KMS-11 (cell line): ENCODE results near the gene RALGAPA2.

Experiments used
- H2AFZ ChIP-seq: fragments of 200-600 bp; sonication (generic); 2 replicates; pipeline ENCODE4 v1.6.1; 2016; ENCODE audit warnings: antibody characterized with exemption, mixed run types, low read depth
- H3K27ac ChIP-seq: fragments of 200-600 bp; sonication (generic); 2 replicates; pipeline ENCODE4 v1.6.1; 2016; ENCODE audit warnings: mild to moderate bottlenecking, mixed run types
- H3K27me3 ChIP-seq: fragments of 200-600 bp; sonication (generic); 2 replicates; pipeline ENCODE4 v1.6.1; 2017; ENCODE audit warnings: mild to moderate bottlenecking, low read depth, mixed run types, moderate library complexity; ENCODE audit not compliant: insufficient read depth
- H3K36me3 ChIP-seq: fragments of 200-600 bp; sonication (generic); 2 replicates; pipeline ENCODE4 v1.6.1; 2017; ENCODE audit warnings: mild to moderate bottlenecking, mixed run types; ENCODE audit not compliant: insufficient read depth
- H3K4me1 ChIP-seq: fragments of 200-600 bp; sonication (generic); 2 replicates; pipeline ENCODE4 v1.6.1; 2016; ENCODE audit warnings: mild to moderate bottlenecking, low read depth, mixed run types; ENCODE audit not compliant: poor library complexity, severe bottlenecking
- H3K4me2 ChIP-seq: fragments of 200-600 bp; sonication (generic); 2 replicates; pipeline ENCODE4 v1.7.0; 2016; ENCODE audit warnings: mild to moderate bottlenecking, mixed run types
- H3K4me3 ChIP-seq: fragments of 200-600 bp; sonication (generic); IDR thresholded peaks from 2 replicates; pipeline ENCODE4 v1.6.1; 2017; ENCODE audit warnings: low read depth, low read length, mixed read lengths; ENCODE audit not compliant: insufficient read depth
- H3K79me2 ChIP-seq: fragments of 200-600 bp; sonication (generic); 2 replicates; pipeline ENCODE4 v1.6.1; 2016; ENCODE audit warnings: low read depth, mixed run types; ENCODE audit not compliant: insufficient read depth
- H3K9ac ChIP-seq: fragments of 200-600 bp; sonication (generic); 2 replicates; pipeline ENCODE4 v1.6.1; 2016; ENCODE audit warnings: mild to moderate bottlenecking, mixed run types
- H4K20me1 ChIP-seq: fragments of 200-600 bp; sonication (generic); 2 replicates; pipeline ENCODE4 v1.6.1; 2016; ENCODE audit warnings: mild to moderate bottlenecking, mixed run types; ENCODE audit not compliant: insufficient read depth
- TF ChIP-seq, protein P1 (sequence below): fragments of 200-600 bp; sonication (generic); conservative IDR thresholded peaks from 2 replicates; pipeline ENCODE4 v1.6.1; 2017; ENCODE audit warnings: low read depth, mild to moderate bottlenecking, antibody characterized with exemption, low read length, moderate library complexity, mixed read lengths

Gene RALGAPA2

GRCh38 chr20:20554951-20555350 is 157.5 kb downstream of the RALGAPA2 start:
- Histone ChIP-seq H3K27me3 (peaks cover 5% of the 10 kb centered on the region; the same call in 1 of the 2 replicates), H3K4me3 (no peak overlapping the region), H3K79me2 (no peaks in the 10 kb centered on the region), H3K36me3 (no peaks in the 10 kb centered on the region), H3K4me2 (no peak overlapping the region), H2AFZ (no peak overlapping the region), H3K4me1 (no peaks in the 10 kb centered on the region), H3K9ac (no peak overlapping the region), H4K20me1 (no peaks in the 10 kb centered on the region), H3K27ac (no peak overlapping the region)
- TF ChIP-seq, protein P1, sequence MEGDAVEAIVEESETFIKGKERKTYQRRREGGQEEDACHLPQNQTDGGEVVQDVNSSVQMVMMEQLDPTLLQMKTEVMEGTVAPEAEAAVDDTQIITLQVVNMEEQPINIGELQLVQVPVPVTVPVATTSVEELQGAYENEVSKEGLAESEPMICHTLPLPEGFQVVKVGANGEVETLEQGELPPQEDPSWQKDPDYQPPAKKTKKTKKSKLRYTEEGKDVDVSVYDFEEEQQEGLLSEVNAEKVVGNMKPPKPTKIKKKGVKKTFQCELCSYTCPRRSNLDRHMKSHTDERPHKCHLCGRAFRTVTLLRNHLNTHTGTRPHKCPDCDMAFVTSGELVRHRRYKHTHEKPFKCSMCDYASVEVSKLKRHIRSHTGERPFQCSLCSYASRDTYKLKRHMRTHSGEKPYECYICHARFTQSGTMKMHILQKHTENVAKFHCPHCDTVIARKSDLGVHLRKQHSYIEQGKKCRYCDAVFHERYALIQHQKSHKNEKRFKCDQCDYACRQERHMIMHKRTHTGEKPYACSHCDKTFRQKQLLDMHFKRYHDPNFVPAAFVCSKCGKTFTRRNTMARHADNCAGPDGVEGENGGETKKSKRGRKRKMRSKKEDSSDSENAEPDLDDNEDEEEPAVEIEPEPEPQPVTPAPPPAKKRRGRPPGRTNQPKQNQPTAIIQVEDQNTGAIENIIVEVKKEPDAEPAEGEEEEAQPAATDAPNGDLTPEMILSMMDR, result no peak

GRCh38 chr20:20553541-20553940 is 158.9 kb downstream of the RALGAPA2 start:
- H3K79me2 ChIP-seq, result no peaks in the 10 kb centered on the region
- no peak overlapping the region for H3K4me3 ChIP-seq
- H3K9ac ChIP-seq, result no peak overlapping the region
- H3K27me3 ChIP-seq, result no peaks in the 10 kb centered on the region
- no peaks in the 10 kb centered on the region for H4K20me1 ChIP-seq
- TF ChIP-seq, protein P1, result no peak
- H3K4me1 ChIP-seq, result no peaks in the 10 kb centered on the region
- H3K27ac ChIP-seq, result no peak overlapping the region
- H3K4me2 ChIP-seq, result no peak overlapping the region
- no peaks in the 10 kb centered on the region for H3K36me3 ChIP-seq
- no peak overlapping the region for H2AFZ ChIP-seq

DNA sequence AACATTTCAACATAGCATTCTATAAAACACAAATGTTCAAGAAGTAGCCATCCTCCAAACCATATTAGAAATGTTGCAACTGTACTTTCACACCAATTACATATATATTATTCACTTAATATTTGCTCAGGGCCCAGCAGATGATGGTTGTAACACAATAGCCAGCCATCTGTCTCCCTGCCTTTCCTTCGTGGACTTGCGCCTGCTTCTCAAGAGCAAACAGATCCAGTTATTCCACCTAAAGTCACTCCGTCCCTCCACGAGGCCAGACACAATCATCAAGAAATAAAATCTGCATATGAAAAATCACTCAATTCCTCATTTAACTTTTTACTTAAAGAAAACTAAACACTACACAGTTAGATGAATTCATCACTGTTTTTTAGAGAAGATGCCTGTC is 160.4 kb downstream of the RALGAPA2 start:
- H3K9ac ChIP-seq, result no peak overlapping the region
- no peak overlapping the region for H2AFZ ChIP-seq
- peaks cover 10% of the 10 kb centered on the region for H3K4me1 ChIP-seq
- TF ChIP-seq, protein P1, result no peak
- H3K27me3 ChIP-seq, result no peaks in the 10 kb centered on the region
- no peak overlapping the region for H3K4me2 ChIP-seq
- H3K36me3 ChIP-seq, result no peaks in the 10 kb centered on the region
- H3K79me2 ChIP-seq, result no peaks in the 10 kb centered on the region
- no peaks in the 10 kb centered on the region for H4K20me1 ChIP-seq
- no peak overlapping the region for H3K4me3 ChIP-seq
- no peak overlapping the region for H3K27ac ChIP-seq

DNA sequence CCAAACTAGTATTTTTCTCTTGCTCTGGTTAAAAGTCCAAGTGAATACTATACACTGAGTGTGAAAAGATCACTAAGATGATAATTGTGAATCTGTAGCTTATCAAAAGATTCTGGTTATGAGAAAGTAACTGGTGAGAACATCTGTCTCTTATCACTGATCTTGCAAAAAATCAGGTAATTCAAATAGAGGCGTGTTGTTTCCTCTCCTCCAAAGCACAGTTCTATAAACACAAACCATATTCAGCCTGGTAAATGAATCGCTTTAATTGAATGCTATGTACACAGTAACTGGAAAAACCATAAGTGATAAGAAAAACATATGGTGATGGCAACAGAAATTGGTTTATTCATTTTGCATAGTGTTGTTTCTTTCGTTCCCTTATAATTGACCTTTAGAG is 161.0 kb downstream of the RALGAPA2 start:
- Histone ChIP-seq H3K4me2 (no peak overlapping the region), H3K36me3 (no peaks in the 10 kb centered on the region), H3K9ac (no peak overlapping the region), H3K27ac (no peak overlapping the region), H2AFZ (no peak overlapping the region), H3K27me3 (no peaks in the 10 kb centered on the region), H4K20me1 (no peaks in the 10 kb centered on the region), H3K4me1 (peaks cover 17% of the 10 kb centered on the region), H3K4me3 (no peak overlapping the region), H3K79me2 (no peaks in the 10 kb centered on the region)
- TF ChIP-seq, protein P1, result no peak
